Measurements from ENCODE around the gene ZNF236.
A peak's percentile ranks its signal among the peaks of the same experiment; 100 is the strongest.
"Not testable (repeated sequence)": the region's sequence is repeated elsewhere in the genome, so short reads cannot be mapped to it uniquely, and the experiment has no call there.

Gene ZNF236

GRCh38 chr18:76808561-76808960 lies 13.8 kb upstream of the ZNF236 start:
- no peak overlapping the region for H3K27ac ChIP-seq
- no peak for TF ChIP-seq ZFX (IDR thresholded peaks at IDR 0.05)
- TF ChIP-seq, protein P1, sequence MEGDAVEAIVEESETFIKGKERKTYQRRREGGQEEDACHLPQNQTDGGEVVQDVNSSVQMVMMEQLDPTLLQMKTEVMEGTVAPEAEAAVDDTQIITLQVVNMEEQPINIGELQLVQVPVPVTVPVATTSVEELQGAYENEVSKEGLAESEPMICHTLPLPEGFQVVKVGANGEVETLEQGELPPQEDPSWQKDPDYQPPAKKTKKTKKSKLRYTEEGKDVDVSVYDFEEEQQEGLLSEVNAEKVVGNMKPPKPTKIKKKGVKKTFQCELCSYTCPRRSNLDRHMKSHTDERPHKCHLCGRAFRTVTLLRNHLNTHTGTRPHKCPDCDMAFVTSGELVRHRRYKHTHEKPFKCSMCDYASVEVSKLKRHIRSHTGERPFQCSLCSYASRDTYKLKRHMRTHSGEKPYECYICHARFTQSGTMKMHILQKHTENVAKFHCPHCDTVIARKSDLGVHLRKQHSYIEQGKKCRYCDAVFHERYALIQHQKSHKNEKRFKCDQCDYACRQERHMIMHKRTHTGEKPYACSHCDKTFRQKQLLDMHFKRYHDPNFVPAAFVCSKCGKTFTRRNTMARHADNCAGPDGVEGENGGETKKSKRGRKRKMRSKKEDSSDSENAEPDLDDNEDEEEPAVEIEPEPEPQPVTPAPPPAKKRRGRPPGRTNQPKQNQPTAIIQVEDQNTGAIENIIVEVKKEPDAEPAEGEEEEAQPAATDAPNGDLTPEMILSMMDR (conservative IDR thresholded peaks at IDR 0.05) = no peak

DNA sequence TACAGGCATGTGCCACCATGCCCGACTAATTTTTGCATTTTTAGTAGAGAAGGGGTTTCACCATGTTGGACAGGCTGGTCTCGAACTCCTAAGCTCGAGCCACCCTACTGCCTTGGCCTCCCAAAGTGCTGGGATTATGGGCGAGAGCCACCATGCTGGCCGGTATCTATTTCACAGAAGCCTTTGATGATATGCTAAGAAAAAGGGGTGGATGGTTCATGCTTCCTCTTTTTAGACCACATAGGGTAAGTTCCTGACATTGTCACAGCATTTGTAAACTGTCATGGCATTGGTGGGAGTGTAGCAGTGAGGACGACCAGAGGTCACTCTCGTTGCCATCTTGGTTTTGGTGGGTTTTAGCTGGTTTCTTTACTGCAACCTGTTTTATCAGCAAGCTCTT lies 10.8 kb upstream of the ZNF236 start:
- not testable (repeated sequence) for H3K27ac ChIP-seq

- TF ChIP-seq ZFX (IDR thresholded peaks at IDR 0.05) = no peak
- TF ChIP-seq, protein P1 (conservative IDR thresholded peaks at IDR 0.05) = no peak
- H3K27ac ChIP-seq = no peak overlapping the region
These were observed 8.1 kb upstream of the ZNF236 start for GRCh38 chr18:76814256-76814655.

DNA sequence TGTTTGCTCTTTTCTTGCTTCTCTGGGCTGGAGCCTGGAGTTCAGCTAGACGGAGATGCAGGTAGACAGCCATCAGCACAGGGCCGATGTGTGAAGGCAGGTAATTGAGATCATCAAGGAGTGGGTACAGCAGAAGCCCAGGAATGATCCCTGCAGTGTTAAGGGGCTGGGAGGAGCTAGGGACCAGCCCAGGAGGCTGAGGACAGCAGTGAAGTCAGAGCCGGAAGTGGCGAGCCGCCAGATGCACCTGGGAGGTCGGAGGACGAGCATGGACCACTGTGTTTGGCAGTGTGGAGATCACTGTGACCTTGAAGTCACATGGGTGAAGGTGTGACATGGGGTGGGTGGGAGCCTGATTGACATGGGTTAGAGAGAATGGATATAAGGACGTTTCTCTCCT lies 6.2 kb upstream of the ZNF236 start:
- no peak for TF ChIP-seq ZFX (IDR thresholded peaks at IDR 0.05)
- TF ChIP-seq, protein P1 (conservative IDR thresholded peaks at IDR 0.05) = no peak
- H3K27ac ChIP-seq = no peak overlapping the region

DNA sequence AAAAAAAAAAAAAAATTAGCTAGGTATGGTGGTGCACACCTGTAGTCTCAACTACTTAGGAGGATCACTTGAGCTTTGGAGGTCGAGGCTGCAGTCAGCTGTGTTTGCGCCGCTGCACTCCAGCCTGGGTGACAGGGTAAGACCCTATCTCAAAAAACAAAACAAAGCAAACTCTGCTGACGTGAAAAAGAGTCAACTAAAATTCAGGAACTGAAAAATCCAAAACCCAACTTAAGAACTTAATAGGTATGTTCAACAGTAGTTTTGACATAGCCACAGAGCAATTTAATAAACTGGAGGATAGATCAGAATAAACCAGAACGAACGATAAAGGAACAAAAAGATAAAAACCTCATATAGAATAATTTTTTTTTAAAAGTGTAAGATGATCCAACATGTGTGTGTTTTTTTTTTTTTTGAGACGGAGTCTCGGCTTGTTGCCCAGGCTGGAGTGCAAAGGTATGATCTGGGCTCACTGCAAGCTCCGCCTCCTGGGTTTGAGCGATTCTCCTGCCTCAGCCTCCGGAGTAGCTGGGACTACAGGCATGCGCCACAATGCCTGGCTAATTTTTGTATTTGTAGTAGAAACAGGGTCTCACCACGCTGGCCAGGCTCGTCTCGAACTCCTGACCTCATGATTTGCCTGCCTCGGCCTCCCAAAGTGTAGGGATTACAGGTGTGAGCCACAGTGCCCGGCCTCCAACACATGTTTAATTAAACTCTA lies 4.3 kb upstream of the ZNF236 start:
- no peak for TF ChIP-seq ZFX (IDR thresholded peaks at IDR 0.05)
- TF ChIP-seq, protein P1 (conservative IDR thresholded peaks at IDR 0.05) = no peak
- no peak overlapping the region for H3K27ac ChIP-seq

DNA sequence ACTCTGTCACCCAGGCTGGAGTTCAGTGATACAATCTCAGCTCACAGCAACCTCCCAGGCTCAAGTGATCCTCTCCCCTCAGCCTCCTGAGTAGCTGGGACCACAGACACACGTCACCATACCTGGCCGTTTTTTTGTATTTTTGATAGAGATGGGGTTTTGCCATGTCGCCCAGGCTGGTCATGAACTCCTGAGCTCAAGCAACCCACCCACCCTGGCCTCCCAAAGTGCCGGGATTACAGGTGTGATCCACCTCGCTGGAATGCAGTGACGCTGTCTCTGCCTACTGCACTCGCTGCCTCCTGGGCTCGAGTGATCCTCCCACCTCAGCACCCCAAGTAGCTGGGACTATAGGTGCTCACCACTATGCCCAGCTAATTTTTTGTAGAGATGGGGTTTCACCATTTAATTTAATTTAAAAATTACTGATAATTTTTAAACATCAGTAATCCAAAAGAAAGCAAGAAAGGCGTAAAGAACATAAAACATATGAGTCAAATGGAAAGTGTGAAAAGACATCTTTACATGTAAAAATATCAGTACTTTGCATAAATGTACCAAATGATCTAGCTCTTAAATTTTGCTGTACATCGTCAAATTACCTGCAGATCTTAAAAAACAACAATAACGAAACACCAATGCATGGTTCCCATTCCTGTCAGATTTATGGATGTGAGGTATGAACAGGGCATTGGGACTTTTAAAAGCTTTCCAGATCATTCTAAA lies 2.8 kb upstream of the ZNF236 start:
- H3K27ac ChIP-seq = no peak overlapping the region
- TF ChIP-seq, protein P1 (conservative IDR thresholded peaks at IDR 0.05) = no peak
- TF ChIP-seq ZFX (IDR thresholded peaks at IDR 0.05) = no peak

DNA sequence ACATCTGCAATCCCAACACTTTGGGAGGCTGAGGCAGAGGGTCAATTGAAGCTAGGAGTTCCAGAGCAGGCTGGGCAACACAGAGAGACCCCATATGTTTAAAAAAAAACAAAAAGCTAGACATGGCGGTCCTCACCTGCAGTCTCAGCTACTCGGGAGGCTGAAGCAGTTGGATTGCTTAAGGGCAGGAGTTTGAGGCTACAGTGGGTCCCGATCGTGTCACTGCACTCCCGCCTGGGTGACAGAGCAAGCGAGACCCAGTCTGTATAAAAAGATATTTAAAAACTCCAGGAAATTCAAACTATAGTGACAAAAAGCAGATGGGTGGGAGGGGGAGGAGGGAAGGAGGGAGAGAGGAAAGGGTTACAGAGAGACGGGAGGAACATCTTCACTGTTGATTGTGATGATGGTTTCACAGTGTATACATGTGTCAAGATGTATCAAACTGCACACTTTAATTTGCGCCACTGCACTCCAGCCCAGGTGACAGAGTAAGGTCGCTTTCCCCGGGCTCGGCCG lies 942 bp upstream of the ZNF236 start:
- peak overlapping the region; percentile 99 for H3K27ac ChIP-seq

More for the DNA sequence above, 942 bp upstream of the ZNF236 start:
- TF ChIP-seq, protein P1 (conservative IDR thresholded peaks at IDR 0.05) = no peak
- TF ChIP-seq ZFX (IDR thresholded peaks at IDR 0.05) = no peak
